Progenitor cell of endocrine pancreas (in vitro differentiated cells): ENCODE data around the gene WDFY3. TPM values are rescaled to one million over a fixed set of nuclear protein-coding genes. Genes with fewer than 3 reads are reported as not detected.

Experiments
- DNase-seq: peaks from one replicate; pipeline ENCODE4 v3.0.0; 2021; ENCODE audit warnings: low spot score; ENCODE audit not compliant: unreplicated experiment
- H3K27ac Mint-ChIP-seq: 2 replicates; pipeline ENCODE4 v1.8.0; 2021; ENCODE audit warnings: mild to moderate bottlenecking, moderate library complexity, mixed read lengths
- H3K27me3 Mint-ChIP-seq: 2 replicates; pipeline ENCODE4 v1.8.0; 2021; ENCODE audit warnings: mixed read lengths
- H3K36me3 Mint-ChIP-seq: 2 replicates; pipeline ENCODE4 v1.8.0; 2022; ENCODE audit warnings: mixed read lengths; ENCODE audit not compliant: insufficient read depth
- H3K4me1 Mint-ChIP-seq: 2 replicates; pipeline ENCODE4 v1.8.0; 2021; ENCODE audit warnings: low read depth, mixed read lengths
- H3K4me3 Mint-ChIP-seq: 2 replicates; pipeline ENCODE4 v1.8.0; 2021; ENCODE audit warnings: low read depth, mild to moderate bottlenecking, moderate library complexity, mixed read lengths
- H3K9me3 Mint-ChIP-seq: 2 replicates; pipeline ENCODE4 v1.8.0; 2021; ENCODE audit warnings: low read depth, mixed read lengths
- CTCF ChIP-seq: fragments of 200-600 bp; sonication (generic); IDR thresholded peaks from one replicate; pipeline ENCODE4 v1.5.0; 2021; ENCODE audit warnings: antibody characterized with exemption, mild to moderate bottlenecking; ENCODE audit not compliant: unreplicated experiment
- total RNA-seq: library from RNA; stranded (reverse); gene quantifications from 2 replicates; pipeline ENCODE4 v1.2.1, GENCODE V29; 2021

Gene WDFY3
- total RNA-seq, 1 donor from 2014 or later = 115 TPM

DNA sequence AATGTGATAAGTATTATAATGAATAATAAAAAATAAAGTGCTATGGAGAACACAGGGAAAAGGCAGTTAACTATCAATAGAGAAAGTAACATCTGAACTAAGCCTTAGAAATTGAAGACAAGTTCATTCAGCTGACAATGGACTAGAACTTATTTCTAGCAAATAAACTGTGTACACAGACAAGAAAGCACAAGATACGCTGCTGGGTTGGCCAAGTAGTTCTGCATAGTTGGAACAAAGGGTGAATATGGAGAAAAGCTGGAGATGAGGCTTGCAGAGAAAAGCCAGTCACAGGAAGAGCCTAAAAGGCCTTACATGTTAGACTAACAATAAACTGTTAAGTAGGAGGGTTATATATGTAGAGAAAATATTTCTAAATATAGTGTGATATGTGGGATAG is 71.2 kb downstream of the WDFY3 start:
- DNase-seq = no peak
- Mint-ChIP-seq H3K27ac (peak overlapping the region; percentile 2), H3K9me3 (no peaks in the 10 kb centered on the region), H3K27me3 (no peaks in the 10 kb centered on the region), H3K4me3 (no peak overlapping the region), H3K36me3 (peaks cover 6% of the 10 kb centered on the region), H3K4me1 (peaks cover 3% of the 10 kb centered on the region)
- TF ChIP-seq CTCF = no peak

- no peak overlapping the region for H3K4me3 Mint-ChIP-seq
These were observed 71.9 kb downstream of the WDFY3 start for GRCh38 chr4:84894621-84895020.

DNA sequence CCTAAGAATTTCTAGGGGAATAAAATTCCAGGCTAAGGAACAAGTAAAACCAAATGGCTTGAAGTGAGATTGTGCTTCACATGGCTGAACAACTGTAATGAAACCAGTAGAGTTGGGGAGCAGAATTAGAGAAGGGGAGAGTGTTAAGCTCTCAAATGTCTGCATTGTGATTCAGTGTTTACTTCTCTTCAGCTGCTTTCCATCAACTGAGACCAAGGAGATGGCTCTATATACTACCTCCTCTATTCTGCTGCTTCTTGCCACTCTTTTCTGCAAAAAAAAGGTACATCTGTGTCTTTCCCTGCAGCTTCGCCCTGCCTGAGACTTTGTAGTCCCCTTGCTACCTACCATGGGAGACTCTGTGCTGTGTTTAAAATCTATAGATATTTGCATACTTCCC is 73.5 kb downstream of the WDFY3 start:
- Mint-ChIP-seq H3K27me3 (no peaks in the 10 kb centered on the region), H3K27ac (no peak overlapping the region), H3K4me3 (no peak overlapping the region), H3K9me3 (no peaks in the 10 kb centered on the region), H3K36me3 (peaks cover 7% of the 10 kb centered on the region), H3K4me1 (peaks cover 3% of the 10 kb centered on the region)
- TF ChIP-seq CTCF = no peak
- DNase-seq = no peak

More at GRCh38 chr4:84894621-84895020, 71.9 kb downstream of the WDFY3 start:
- Mint-ChIP-seq H3K36me3 (peaks cover 8% of the 10 kb centered on the region), H3K9me3 (no peaks in the 10 kb centered on the region), H3K4me1 (peaks cover 3% of the 10 kb centered on the region), H3K27me3 (no peaks in the 10 kb centered on the region), H3K27ac (no peak overlapping the region)
- no peak for DNase-seq
- no peak for TF ChIP-seq CTCF

- no peaks in the 10 kb centered on the region for H3K9me3 Mint-ChIP-seq
- no peak overlapping the region for H3K27ac Mint-ChIP-seq
- no peak overlapping the region for H3K4me3 Mint-ChIP-seq
- no peaks in the 10 kb centered on the region for H3K27me3 Mint-ChIP-seq
- no peak for TF ChIP-seq CTCF
- no peaks in the 10 kb centered on the region for H3K4me1 Mint-ChIP-seq
- DNase-seq = no peak
- H3K36me3 Mint-ChIP-seq = peaks cover 3% of the 10 kb centered on the region
These were observed 78.7 kb downstream of the WDFY3 start for GRCh38 chr4:84887824-84888223.

GRCh38 chr4:84879651-84880200 is 86.8 kb downstream of the WDFY3 start:
- Mint-ChIP-seq H3K36me3 (peaks cover 18% of the 10 kb centered on the region), H3K4me3 (no peak overlapping the region), H3K4me1 (peaks cover 5% of the 10 kb centered on the region), H3K27ac (peak overlapping the region; percentile 21), H3K27me3 (no peaks in the 10 kb centered on the region), H3K9me3 (peaks cover 3% of the 10 kb centered on the region)
- no peak for TF ChIP-seq CTCF
- DNase-seq = no peak
